ENCODE measurements around the gene CPLANE1.
"Not testable (repeated sequence)": the region's sequence is repeated elsewhere in the genome, so short reads cannot be mapped to it uniquely, and the experiment has no call there.

The CPLANE1 gene

DNA sequence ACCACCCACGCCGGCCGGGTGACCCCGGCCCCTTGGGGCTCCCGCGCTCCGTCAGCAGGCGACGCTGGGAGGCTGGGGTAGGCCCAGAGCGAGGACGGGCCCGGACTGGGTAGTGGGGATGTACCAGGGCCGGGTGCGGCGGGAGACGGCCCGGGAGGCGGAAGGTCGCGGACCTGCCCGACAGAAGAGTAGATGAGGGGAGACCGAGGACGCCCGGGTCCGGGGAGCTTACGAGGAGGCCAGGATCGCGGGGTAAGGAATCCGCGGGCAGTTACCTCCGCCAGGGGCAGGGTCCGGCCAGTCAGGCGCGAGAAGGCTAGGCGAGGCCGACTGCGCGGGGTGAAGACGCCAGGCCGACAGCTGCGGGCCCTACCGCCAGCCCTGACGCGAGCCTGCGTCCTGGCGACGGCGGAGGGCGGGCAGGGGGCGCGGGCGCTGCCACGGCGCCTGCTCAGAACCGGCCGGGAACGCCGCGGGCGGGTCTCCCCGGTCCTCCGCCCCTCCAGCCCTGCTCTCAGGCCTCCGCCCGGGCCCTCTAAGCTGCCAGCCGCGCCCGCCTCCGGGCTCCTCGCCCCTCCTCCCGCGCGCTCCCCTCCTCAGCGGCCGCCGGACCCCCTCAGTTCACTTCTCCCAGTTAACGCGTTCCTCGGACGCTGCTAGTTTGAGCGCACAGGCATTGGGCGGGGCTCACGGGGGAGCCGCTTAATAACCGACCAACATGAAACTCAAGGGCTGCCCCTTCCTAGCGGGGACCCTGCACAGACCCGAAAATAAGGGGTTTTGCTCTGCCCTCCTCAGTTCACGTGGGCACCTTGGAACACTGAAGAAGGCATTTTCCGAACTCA lies at the start of gene CPLANE1:
Gene CPLANE1, minus strand, starts transcription at position 407 of the 845 bp plus-strand sequence. CDS start 1,678 bp downstream, outside the sequence.
- peak; percentile 49 for DNase-seq (ENCODE audit: low spot score)

DNA sequence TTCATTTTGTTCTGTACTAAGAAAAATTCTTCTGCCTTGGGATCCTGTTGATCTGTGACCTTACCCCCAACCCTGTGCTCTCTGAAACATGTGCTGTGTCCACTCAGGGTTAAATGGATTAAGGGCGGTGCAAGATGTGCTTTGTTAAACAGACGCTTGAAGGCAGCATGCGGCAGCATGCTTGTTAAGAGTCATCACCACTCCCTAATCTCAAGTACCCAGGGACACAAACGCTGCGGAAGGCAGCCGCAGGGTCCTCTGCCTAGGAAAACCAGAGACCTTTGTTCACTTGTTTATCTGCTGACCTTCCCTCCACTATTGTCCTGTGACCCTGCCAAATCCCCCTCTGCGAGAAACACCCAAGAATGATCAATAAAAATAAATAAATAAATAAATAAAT lies 47.1 kb upstream of the CPLANE1 start:
- DNase-seq (ENCODE audit: low spot score): not testable (repeated sequence)

DNA sequence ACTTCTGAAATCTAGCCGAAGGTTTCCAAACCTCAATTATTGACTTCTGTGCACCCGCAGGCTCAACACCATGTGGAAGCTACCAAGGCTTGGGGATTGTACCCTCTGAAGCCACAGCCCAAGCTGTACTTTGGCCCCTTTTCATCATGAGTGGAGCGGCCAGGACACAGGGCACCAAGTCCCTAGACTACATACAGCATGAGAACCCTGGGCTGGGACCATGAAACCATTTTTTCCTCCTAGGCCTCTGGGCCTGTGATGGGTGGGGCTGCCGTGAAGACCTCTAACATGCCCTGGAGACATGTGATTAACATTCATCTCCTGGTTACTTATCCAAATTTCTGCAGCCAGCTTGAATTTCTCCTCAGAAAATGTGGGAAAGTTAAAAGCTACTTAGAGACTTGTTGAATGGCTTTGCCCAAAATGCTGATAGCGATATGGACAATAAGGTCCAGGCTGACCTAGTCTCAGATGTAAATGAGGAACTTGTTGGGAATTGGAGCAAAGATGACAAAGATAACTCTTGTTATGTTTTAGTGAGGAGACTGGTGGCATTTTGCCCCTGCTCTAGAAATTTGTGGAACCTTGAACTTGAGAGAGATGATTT lies 34.1 kb upstream of the CPLANE1 start:
- DNase-seq (ENCODE audit: low spot score): no peak

DNA sequence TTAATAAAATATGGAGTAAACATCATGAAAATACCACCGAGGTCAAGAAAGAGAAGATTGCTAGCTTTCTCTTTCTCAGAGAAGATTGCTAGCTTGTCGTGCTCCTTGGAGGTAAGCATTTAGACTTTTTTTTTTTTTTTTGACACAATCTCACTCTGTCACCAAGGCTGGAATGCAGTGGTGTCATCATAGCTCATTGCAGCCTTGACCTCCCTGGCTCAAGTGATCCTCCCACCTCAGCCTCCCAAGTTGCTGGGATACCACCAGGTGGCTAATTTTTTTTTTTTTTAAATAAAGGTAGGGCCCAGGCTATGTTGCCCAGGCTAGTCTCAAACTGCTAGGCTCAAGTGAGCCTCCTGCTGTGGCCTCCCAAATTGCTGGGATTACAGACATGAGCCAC lies 26.3 kb upstream of the CPLANE1 start:
- no peak for DNase-seq (ENCODE audit: low spot score)

DNA sequence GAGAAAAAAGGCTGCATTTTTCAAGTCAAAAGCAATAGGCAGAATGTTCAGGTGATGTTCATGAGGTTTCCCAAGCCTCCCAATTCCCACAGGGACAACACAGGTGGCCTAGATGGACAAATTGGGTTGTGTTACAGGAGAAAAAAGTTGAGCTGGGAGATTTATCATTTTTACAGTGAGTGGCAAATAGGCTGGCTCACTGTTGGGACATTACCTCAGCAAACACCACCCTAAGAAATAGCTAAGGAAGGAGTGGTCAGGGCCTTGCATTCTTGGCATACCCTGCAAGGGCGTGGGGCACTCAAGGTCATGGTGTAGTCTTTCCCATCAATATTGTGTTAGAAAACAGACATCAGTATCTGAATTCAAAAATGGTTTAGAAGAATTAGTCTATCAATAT lies 23.3 kb upstream of the CPLANE1 start:
- DNase-seq (ENCODE audit: low spot score): no peak

DNA sequence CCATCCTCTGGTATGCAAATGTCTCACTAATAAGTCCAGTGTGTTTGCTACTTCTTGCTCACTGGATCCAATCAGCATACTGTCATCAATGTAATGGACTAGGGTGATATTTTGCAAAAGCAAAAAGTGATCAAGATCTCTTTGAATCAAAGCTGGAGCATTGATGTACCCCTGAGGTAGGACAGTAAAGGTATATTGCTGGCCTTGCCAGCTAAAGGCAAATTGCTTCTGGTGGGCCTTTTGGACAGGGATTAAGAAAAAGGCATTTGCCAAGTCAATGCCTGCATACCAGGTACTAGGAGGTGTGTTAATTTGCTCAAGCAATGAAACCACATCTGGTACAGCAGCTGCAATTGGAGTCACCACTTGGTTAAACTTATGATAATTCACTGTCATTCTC lies 18.9 kb upstream of the CPLANE1 start:
- not testable (repeated sequence) for DNase-seq (ENCODE audit: low spot score)

DNA sequence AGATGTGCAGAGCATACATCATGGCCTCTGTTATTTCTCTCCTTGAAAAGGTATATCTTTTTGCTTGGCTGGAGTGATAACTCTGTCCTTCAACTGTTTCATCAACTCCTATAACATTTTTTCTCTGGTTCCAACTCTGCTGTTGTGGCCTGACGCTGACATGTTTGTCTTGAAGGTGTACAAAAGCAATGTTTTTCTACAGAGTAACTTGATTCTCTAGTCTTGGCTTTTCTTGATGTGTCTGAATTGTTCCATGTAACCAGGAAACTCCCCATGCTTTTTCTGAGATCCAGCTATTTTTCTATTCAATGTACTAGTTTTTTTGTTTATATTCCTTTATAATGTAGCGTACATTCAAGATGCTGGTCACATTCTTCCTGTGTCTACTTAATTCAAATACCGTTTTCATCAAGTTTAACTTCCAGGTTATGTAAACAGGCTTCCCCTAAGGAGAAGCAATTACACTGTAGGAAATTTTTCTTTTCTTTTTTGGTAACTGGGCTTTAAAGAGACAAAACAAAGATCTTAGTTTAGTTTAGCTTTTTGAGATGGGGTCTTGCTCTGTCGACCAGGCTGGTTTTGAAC lies 6.7 kb upstream of the CPLANE1 start:
- no peak for DNase-seq (ENCODE audit: low spot score)

DNA sequence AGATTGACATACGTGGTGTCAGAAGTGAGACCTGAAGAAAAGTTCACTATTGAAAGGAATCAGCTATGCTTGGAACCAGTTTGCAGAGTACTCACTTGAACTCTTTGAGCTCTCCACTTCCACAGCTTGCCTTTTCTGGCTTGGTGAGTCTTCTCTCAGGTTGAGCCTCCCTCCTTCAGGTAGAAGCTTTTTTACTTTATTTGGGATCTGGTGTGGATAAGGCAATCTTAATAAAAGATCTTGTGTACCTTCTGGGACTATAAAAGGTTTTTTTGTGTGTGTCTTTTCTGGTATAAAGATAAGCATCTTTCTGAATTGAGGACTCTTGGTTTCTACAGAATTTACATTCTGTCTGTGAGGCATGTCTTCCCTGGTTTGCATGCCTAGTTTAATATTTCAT lies 5.4 kb upstream of the CPLANE1 start:
- DNase-seq (ENCODE audit: low spot score): no peak

DNA sequence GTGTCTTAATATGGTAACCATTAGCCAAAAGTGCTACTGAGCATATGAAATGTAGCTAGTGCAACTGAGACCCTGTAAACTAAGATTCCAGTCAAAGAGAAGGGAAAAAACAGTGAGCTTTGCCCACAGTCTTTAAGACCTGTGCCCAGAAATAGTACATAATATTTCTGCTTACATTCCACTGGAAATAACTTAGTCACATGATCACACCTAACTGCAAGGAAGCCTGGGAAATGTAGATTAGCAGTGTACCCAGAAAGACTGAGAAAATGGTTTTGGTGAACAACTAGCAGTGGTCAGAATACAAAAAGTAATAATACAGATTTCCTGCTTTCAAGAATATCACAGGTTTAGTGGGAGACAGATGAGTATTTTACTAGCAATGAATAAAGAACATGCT lies 2.5 kb upstream of the CPLANE1 start:
- DNase-seq (ENCODE audit: low spot score): no peak

DNA sequence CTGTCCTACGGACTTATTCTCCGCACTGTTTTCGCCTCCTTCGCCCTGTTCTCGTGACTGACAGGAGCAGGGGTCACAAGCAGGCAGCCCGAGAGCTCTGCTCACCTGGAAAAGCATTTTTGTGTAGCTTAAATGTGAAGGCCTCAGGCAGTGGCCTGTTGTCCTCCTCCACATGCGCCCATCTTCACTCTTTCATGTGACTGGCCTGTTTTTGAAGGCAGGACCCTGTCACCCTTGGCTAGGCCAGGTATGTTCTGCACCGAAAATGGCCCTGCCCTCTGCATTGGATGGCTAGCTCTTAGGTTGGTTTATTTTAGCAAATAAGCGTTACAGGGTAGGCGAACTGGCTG lies 614 bp upstream of the CPLANE1 start:
- no peak for DNase-seq (ENCODE audit: low spot score)

DNA sequence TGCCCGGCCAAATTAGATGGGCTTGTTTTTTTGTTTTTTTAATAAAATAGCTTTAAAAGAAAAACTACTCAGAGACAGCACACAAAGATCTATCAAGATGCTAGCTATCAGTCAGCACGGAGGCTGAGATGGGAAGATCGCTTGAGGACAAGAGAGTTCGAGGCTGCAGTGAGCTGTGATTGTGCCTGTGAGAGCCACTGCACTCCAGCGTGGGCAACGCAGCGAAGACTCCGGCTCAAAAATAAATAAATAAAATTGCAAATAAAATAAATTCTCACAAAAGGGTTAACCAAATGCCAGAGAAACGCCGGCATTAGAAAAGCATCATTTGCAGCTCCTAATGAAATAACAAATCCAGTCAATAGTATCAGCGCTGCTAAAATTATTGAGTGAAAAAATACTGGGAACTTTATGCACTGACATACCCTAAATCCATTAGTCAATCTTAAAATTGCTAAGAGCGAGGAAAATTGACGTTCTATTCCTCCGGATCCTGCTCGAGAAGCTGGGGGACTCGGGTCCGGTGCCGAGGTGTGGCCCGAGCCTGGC lies 681 bp downstream of the CPLANE1 start:
- no peak for DNase-seq (ENCODE audit: low spot score)

DNA sequence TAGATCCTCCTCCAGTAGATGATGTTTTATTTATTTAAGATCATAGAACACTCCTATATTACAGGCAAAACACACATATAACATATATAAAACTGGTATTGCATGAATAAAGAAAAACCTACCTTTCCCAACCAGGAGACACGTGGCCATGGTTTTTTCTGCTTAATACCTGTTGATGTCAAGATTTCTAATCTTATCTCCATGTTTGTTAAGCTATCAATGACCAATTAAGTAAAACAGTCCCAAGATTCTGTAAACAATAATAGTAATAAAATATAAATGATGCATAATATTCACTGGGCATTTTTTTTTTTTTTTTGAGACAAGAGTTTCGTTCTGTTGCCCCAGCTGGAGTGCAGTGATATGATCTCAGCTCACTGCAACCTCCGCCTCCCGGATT lies 1.7 kb downstream of the CPLANE1 start:
- DNase-seq (ENCODE audit: low spot score): no peak

DNA sequence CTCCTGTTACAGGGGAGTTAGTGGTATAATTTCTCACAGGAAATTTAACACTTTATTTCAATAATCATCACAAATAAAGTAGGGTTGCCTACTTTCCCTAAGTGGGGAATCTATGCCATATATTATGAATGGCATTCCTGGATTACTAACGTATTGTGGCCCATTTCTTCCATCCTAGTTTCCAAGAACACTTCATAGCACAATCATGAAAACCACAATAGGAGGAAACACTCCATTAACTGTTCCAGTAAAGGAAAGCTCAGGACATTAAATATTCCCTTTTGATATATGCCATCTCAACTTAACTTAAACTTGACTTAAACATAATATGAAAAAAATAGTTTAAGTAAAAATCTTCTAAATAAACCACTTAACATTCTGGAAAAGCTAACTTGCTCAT lies 2.1 kb downstream of the CPLANE1 start:
- no peak for DNase-seq (ENCODE audit: low spot score)

DNA sequence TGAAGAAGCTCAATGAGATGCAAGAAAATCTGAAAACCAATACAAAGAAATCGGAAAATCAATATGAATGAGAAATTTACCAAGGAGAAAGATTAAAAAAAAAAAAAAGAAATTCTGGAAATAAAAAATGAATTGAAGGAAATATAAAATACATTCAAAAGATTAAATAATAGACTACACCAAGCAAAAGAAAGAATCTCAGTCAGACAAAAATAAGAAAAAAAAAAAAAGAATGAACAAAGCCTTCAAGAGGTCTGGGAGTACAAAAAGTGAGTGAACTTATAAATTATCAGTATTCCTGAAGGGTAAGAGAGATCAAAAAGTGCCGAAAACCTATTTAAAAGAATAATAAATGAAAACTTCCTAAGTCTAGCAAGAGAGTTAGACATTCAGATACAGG lies 14.9 kb downstream of the CPLANE1 start:
- DNase-seq (ENCODE audit: low spot score): no peak

DNA sequence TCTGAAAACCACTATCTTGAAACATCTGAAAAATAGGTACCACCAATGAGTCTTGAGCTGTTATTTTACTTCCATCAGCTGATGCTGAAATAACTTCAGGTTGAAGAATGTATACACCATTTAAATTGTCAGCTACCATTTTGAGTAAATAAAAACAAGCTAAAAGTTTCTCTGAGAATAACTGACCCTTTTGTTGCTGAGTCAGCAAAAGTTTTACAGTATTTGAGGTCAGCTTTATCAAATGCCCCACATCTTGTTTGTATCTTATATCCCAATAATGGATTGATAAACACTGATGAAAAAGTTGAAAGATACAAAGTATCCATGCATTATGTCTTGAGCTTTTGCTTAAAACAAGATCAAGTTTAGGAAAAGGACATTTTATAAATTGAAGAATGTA lies 22.8 kb downstream of the CPLANE1 start:
- DNase-seq (ENCODE audit: low spot score): no peak

DNA sequence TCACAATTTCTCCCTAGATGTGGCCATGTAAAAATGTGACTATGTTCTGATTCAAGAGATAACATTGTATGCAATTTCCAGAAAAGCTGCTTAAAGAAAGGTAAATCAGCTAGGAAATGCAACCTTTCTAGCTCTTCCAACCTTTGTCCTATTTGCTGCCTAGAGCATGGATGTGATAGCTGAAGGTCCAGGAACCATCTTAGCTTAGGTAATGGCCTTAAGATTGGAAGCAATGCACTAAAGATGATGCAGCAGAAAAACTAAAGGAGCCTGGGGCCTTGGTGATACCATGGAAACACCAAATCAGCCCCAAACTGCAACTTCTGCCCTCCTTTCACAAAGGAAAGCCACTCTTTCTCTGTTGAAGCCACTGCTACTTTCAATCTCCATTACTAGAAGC lies 27.0 kb downstream of the CPLANE1 start:
- DNase-seq (ENCODE audit: low spot score): no peak

DNA sequence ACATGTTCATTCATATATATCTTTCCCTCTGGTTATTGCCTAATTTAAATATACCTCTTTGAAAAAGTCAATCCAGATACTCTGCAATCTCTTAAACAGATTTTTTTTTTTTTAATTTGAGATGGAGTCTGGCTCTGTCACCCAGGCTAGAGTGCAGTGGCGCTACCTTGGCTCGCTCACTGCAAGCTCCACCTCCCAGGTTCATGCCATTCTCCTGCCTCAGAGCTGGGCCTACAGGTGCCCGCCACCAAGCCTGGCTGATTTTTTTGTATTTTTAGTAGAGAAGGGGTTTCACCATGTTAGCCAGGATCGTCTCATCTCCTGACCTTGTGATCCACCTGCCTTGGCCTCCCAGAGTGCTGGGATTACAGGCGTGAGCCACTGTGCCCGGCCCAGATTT lies 28.8 kb downstream of the CPLANE1 start:
- DNase-seq (ENCODE audit: low spot score): not testable (repeated sequence)

DNA sequence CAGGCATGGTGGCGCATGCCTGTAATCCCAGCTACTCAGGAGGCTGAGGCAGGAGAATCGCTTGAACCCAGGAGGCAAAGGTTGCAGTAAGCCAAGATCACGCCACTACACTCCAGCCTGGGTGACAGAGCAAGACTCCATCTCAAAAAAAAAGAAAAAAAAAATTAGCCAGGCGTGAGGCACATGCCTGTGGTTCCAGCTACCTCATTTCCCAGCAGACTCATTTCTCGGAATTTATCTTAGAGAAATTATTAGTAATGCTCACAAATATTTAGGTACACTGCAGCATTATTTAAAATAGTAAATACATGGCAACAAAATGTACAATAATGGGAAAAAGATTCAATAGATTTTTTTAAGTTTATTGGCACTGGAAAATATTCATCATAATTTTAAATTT lies 29.8 kb downstream of the CPLANE1 start:
- DNase-seq (ENCODE audit: low spot score): not testable (repeated sequence)

DNA sequence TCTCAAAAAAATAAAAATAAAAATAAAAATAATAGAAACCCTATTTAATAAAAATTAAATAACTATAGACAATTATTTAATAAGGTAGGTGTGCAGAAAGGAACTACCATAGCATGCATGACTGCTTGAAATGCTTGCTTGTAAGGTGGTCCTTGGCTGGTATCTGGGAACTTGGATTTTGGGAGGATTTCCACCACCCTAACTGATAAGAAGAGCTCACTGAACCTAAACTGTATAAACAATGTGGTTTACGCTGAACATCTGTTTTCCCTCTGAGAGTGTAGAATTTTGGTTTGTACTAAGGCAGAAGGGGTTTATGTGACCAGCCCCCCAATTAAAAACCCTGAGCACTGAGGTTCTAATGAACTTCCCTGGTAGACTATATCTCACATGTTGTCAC lies 31.2 kb downstream of the CPLANE1 start:
- no peak for DNase-seq (ENCODE audit: low spot score)

DNA sequence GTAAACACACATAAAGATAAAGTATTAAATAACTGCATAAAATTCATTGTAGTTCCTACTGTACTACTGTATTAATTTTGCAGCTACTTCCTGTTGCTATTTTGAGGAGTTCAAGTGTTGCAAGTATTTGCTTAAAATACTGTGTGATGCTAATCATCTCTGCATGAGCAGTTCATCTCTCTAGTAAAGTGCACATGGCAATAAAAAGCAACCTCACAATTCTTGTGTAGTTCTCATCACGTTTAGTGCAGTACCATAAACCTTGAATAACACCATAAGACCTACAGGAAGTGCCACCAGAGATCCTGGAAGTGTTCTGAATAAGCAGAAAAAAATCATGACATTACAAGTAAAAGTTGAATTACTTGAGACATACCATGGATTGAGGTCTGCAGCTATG lies 34.6 kb downstream of the CPLANE1 start:
- no peak for DNase-seq (ENCODE audit: low spot score)

DNA sequence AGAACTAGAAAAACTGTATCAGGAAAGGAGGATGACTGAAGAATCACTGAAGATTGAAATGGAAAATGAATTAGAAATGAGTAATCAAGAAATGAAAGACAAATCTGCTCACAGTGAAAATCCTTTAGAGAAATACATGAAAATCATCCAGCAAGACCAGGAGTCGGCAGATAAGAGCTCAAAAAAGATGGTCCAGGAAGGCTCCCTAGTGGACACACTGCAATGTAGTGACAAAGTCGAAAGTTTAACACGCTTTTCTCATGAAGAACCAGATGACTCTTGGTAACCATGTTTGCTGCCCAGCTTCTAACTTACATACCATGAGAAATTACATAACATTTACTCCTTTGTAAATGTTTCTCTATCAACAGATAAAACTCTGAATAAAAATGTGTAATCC lies 37.1 kb downstream of the CPLANE1 start:
- no peak for DNase-seq (ENCODE audit: low spot score)

DNA sequence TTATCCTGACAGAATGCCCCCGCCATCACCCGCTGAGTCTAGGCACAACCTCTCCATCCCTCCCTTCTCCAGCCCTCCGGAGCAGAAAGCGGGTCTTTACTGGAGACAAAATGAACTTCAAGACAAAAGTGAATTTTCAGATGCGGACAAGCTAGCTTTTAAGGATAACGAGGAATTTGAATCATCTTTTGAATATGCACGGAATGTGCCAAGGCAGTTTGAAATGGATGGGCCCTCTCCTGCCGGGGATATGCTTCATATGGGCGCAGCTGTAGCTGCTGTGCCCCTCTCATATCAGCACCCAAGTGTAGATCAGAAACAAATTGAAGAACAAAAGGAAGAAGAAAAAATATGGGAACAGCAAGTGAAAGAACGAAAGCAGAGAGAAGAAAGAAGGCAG lies 37.5 kb downstream of the CPLANE1 start:
- DNase-seq (ENCODE audit: low spot score): no peak

Data from CD4-positive, alpha-beta T cell treated with Interleukin-2 at 100 ng/mL for 4 hours (primary cell).